ENCODE results near the gene BDKRB2.
A peak's percentile ranks its signal among the peaks of the same experiment; 100 is the strongest.

Gene BDKRB2

DNA sequence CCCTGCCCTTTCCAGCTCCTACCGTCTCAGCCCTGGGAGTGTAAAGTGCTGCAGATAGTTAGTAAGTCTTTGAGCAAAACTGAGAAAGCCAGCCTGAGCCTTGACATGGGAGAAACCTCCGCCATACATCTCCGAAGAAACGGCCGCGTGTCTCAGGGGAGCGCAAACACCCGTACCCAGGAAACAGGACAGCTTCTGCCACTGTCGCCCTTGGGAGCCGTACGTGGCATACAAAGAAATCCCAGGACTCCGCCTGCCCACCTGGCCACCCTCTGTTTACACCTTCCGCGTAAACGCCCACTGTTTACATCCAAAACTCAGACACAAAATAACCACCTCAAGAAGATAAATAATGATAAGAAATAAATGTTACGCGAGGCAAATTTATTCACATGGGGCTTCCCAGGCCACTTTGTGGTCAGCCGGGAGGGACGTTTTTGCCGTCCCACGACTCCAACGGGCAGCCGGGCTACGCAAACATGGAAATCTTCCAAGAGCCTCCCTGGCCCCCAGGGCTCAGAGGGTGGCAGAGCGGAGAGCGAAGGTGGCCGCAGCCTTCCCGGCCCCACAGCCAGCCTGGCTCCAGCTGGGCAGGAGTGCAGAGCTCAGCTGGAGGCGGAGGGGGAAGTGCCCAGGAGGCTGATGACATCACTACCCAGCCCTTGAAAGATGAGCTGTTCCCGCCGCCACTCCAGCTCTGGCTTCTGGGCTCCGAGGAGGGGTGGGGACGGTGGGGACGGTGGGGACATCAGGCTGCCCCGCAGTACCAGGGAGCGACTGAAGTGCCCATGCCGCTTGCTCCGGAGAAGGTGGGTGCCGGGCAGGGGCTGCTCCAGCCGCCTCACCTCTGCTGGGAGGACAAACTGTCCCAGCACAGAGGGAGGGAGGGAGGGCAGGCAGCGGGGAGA lies at the start of gene BDKRB2:
TSS of gene BDKRB2 (plus strand) at position 689 of the 908 bp plus-strand sequence. CDS start 32,269 bp downstream, outside the sequence.
- DNase-seq: no peak

DNA sequence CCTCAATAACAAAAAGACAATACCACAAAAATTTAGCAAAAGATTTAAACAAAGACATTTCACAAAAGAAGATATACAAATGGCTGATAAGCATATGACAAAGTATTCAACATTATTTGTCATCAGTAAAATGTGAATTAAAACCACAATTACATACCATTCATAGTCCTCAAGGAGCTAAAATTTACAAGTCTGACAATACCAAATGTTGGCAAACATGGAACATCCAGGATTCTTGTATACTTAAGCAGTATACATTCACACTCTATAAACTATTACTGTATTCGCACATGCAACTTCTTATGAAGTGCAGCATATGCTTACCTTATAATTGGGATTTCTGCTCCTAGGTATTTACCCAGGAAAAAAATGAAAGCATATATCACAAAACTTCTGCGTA lies 49.7 kb upstream of the BDKRB2 start:
- no peak for DNase-seq

DNA sequence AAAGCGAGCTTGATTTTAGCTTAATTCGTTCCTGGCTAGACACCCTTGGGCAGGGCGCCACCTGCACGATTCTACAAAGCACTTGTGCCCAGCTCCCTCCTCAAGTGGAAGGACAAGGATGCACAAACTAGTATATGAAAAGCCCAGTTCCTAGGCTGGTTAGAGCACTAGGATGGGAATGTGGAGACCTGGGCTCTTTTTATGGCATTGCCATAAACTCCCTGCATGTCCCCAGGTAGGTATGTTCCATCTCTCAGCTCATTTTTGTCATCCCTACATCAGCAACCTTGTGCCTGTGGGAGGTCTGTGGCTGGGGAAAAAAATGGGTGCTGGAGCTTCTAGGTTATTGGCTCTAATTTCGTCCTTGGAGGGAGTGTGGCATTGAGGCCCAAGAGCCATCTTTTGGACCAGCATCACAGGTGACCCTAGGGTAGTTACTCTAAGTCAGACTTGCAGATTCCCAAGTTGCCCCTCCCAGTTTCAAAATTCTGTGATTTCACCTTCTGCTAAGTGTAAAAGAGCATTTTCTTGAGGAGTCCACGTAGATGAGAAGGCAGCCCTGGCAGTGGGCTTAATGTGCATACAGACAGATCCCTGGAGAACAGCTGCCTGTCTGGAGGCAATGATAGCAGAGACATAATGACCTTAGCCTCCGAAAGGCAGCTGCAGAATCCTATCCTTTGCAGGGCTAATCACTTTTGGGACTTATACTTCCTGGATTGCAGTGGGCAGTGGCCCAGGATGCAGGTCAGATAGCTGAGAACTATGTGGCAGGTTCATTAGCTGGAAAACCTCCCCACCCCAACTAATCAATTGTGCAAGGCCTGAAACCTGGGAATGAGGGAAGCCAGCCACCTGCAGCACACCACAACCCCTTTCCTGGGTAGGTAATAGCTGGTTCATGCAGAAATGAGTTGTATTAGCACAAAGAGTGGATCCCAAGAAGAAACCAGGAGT lies 47.6 kb upstream of the BDKRB2 start:
- DNase-seq: peak; percentile 24

GRCh38 chr14:96158735-96159134 lies 45.9 kb upstream of the BDKRB2 start:
- DNase-seq: peak; percentile 33

DNA sequence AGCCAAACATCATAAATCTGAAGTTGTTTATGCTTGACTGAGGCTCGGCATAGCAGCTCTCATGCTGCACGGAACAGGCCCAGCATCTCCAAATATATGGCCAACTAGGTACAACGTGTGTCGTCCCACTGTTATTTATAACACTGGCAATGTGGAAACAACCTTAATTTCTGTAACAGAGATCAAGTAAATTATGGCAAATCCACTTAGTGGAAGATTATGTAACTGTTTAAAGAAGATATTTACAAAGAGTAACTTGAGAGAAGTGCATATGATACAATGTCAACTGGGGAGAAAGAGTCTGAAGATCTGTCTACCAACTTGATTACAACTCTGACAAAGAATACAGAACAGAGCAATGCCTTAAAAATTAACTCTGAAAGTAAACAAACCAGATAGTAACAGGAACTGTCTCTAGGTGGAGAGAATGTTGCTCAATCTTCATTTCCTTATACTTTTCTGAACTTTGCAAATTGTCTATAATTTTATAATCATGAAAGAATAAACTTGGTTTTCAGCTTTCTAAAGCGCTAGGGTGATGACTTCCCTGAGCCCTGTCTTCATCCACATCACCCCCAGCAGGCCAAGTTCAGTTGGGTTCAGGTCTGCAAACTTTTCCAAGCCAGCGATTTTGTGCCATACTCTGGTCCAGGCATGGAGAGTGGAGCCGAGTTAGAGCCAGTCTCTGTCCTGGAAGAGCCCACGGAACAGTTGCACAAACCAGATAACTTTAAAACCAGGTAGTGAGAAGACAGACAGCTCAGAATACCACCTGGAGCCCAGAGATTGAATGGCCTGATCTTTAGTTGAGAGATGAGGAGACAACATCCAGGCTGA lies 44.3 kb upstream of the BDKRB2 start:
- DNase-seq: peak; percentile 7

DNA sequence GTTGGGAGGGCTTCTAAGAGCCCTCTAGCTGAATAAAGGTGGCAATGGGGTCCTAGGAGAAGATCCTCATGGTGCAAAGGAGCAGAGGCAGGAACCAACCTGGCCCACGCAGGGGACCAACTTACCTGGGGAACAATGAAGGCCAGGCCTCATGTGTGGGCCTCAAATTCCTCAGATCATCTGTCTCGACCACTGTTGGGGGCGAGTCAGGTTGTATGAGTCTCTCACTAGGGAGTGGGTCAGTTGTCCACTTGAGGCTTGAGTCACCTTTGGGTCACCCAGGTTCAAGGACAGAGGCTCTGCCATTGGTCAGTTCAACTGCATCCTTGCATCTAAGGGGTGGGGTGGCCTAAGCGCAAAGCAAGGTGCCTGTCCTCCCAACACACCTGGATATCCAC lies 43.7 kb upstream of the BDKRB2 start:
- DNase-seq: peak; percentile 21

GRCh38 chr14:96161636-96162035 lies 43.0 kb upstream of the BDKRB2 start:
- DNase-seq: peak; percentile 1

DNA sequence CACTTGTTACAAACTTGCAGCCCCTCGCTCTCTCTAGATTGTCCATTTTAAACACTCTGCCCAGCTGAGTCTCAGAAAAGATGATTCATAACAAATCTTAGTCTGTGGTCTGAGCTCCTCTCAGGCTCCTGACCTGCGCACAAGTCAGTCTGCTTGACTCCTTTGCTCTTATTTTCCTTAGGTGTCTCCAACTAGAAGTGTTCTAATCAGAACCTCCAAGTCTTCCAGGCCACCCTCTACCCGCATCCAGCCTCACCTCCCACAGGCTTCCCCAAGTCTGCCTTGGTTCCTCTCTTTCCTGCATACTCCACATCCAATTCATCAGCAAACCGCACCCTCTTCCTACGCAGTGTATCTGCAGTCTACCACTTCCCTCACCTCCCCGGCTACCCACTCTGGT lies 42.4 kb upstream of the BDKRB2 start:
- DNase-seq: peak; percentile 26

- DNase-seq: peak; percentile 17
These were observed 41.9 kb upstream of the BDKRB2 start for GRCh38 chr14:96162741-96163140.

DNA sequence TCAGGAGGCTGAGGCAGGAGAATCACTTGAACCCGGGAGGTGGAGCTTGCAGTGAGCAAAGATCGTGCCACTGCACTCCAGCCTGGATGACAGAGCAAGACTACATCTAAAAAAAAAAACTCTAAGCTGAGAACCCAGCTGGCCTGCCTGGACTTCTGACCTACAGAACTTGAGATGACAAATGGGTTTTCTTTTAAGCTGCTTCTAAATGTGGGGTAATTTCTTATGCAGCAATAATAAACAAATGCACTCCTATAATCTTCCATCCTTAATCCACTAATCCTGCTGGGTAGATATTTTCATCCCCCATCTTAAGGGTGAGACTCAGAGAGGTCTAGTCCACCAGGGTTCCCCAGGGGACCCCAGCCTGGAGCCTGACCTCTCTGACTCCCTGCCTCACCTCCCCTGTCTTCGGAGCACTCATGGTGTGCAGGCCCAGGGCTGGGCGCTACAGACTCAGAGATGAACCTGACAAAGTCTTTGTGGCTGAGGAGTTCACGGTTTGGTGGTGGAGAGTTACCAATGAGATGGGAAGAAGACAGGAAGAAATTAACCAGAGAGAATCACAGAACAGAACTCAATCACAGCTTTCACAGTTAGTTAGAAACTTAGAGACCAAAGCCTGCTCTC lies 39.7 kb upstream of the BDKRB2 start:
- DNase-seq: peak; percentile 24

DNA sequence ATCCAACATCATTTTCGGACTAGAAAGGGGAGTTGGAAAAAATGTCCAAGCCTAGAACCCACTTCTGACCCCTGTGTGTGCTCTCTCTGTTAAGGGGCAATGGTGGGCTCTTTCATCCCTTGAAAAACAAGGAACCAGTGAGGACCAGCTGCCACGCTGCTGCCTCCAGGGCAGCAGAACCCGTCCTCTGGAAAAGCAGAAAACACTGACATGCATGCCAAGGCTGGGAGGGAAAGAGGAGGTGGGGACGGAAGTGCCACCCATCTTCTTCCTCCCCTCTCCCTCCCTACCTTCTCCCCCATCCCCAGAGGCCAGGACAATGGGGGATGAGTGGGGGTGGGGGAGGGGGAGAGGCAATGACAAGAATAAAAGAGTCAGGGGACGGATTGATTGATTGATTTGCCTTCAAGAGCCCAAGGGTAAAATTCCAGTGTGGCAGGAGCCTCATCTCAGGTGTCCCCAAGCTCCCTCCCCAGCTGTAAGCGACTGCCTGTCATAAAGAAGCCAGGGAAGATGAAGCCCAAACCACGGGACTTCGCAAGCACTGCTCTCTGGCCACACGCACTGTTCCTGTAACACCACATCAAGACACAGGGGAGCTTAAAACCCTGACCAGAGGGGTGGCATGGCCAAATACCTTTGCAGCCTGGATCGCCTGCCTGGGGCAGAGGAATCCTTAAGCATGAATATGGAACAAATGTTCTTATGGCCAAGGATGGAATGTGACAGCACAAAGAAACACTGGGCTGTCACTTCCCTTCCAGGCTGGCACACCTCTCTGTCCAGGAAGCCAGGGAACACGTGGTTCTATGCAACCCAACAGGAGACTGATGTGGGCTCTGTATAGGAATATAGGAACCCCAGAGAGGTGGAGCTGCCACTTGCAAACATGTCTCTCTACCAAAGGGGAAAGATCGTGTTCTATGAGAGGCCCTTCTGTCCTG lies 38.9 kb upstream of the BDKRB2 start:
- DNase-seq: peak; percentile 17

GRCh38 chr14:96166461-96167223 lies 38.0 kb upstream of the BDKRB2 start:
- peak; percentile 44 for DNase-seq

GRCh38 chr14:96167224-96168148 lies 37.2 kb upstream of the BDKRB2 start:
- peak; percentile 26 for DNase-seq

DNA sequence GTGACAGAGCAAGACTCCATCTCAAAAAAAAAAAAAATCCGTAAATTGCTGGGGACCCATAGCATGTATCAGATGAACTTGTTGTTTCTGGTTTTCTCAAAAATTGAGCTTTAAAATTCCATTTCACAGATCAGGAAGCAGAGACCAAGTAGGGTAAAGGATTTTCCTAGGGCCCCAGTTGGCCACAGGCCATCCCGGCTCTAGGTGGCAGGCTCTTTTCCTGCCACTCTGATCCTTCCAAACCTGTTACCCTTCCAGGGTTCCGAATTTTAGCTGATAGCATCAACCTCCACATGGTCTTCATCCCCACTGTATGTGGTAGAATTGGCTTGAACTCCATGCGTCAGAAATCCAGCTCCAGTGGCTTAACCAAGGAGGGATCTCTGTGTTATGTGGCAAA lies 36.1 kb upstream of the BDKRB2 start:
- peak; percentile 5 for DNase-seq

- DNase-seq: no peak
These were observed 33.6 kb upstream of the BDKRB2 start for GRCh38 chr14:96170961-96171592.

DNA sequence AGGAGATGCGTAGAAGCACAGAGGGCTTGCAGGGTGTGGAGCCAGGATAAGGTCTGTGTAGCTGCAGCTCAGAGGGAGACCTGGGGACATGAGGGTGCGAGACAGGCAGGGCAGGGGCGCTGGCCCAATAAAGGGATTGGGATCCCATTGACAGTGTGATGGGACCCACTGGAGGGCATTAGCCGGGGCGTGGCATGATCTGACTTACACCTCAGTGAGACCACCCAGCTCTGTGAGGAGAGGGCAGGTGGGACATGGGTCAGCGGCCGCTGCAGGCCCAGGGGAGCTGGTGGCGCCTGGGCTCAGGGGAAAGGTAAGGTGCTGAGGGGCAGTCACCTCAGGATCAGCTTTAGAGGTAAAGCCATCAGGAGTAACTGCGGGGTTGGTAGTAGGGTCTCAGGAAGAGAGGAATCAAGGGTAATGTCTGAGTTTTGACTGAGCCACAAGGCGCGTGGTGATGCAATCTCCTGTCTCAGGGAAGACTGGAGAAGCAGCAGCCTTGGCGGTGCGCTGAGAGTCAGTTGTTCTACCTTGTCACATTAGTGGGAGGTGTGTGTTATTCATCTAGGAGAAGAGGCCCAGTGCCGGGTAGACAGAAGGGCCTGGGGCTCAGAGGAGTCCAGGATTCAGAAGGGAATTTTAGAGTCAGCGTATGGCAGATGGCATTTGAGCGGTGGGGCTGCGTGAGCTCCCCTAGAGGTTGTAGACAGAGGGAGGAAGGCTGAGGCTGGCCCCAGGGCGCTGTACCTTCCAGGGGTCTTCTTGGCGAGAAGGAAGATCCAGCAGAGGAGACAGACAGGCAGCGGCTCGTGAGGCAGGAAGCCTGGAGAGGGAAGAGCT lies 30.8 kb upstream of the BDKRB2 start:
- DNase-seq: no peak

DNA sequence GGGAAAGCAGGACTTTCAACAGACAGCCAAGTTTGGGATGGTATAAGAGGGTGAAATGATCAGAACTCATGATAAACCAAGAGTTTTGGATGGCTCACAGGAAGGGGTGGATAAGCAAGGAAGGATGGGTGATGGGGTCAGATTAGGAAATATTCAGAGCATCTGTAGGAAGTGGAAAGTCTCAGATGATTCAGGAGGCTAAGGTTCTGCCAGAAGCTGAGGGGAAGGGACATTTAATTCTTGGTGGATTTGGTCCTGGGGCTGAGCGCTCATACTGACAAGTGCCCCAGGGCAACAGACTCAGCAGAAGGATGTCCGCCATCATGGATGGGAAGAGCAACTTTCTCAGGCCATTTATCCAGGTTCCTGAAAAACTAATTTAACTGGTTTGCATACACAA lies 28.4 kb upstream of the BDKRB2 start:
- no peak for DNase-seq

Data from activated CD8-positive, alpha-beta memory T cell treated with anti-CD3 and anti-CD28 coated beads for 24 hours (primary cell).